GM18951 (cell line): ENCODE measurements around the gene NT5C3B.

Experiments
- POLR2A ChIP-seq: IDR thresholded peaks from 4 replicates; pipeline ENCODE4 v1.6.1; 2011; ENCODE audit warnings: mild to moderate bottlenecking; ENCODE audit not compliant: insufficient read length, insufficient read depth; ENCODE audit errors: extremely low read depth
- in situ Hi-C: fragments of 300-500 bp; cut with MboI; formaldehyde crosslinking; loops from one replicate; pipeline ENCODE4 v1.12.0; 2022; ENCODE audit warnings: low sequenced_read_pairs, mixed read lengths, inconsistent platforms; ENCODE audit not compliant: unreplicated experiment

Gene NT5C3B

DNA sequence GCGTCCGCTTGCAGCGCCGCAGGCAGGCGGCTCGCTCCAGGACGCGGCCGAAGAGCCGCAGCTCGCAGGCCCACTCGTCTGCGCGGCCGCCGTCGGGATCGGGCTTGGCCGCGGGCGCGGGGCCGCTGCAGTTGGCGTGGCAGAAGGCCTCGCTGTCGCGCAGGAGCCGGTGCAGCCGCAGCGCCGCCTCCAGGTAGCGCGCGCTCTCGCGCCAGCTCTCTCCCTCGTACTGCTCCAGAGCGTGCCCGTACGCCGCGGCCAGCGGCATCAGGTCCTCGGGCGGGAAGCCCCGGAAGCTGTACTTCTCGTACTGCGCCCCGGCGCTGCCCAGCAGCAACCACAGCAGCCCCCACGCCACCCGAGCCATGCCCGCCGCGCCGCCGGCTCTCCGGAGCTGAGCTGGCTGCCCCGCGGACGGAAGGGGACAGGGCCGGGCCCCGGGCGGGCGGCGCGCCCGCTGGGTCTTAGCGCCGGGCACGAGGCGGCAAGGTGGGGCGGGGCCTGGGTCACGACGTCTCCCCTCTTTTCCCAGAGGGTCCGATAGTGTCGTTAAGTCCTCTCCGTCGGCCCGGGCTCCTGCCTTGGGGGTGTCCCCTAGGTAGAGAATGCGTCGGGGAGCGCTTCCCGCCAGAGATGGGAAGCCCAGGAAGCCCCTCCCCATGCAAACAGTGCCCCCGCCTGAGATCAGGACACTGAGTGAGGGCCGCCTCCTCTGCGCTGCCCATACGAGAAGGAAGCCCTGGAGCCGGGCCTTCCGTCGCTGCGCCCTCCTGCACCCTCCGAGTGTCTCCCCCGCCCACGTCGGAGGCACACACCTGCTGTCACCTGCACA is 24.3 kb downstream of the NT5C3B start, which contains the start of gene P3H4:
TSS of gene P3H4 (minus strand) at position 401 of the 832 bp plus-strand sequence. CDS start at position 367, 34 bp downstream.
- in situ Hi-C loops = no loop called here
- TF ChIP-seq POLR2A = no peak

- in situ Hi-C loops = no loop called here
These were observed 25.1 kb downstream of the NT5C3B start for GRCh38 chr17:41810659-41811548.

GRCh38 chr17:41806685-41807445 is 29.2 kb downstream of the NT5C3B start:
- TF ChIP-seq POLR2A = no peak
- in situ Hi-C loops = loop anchor here (5.0 kb wide), 1 partner anchor 70 kb away; no protein-coding TSS in a partner anchor

More at GRCh38 chr17:41810659-41811548, 25.1 kb downstream of the NT5C3B start:
- TF ChIP-seq POLR2A = no peak

GRCh38 chr17:41803049-41804020 is 32.7 kb downstream of the NT5C3B start:
- TF ChIP-seq POLR2A = no peak
- in situ Hi-C loops = no loop called here

GRCh38 chr17:41801374-41802271 is 34.4 kb downstream of the NT5C3B start:
- in situ Hi-C loops = no loop called here
- TF ChIP-seq POLR2A = no peak

GRCh38 chr17:41800601-41801373 is 35.2 kb downstream of the NT5C3B start:
- no peak for TF ChIP-seq POLR2A
- in situ Hi-C loops = no loop called here

DNA sequence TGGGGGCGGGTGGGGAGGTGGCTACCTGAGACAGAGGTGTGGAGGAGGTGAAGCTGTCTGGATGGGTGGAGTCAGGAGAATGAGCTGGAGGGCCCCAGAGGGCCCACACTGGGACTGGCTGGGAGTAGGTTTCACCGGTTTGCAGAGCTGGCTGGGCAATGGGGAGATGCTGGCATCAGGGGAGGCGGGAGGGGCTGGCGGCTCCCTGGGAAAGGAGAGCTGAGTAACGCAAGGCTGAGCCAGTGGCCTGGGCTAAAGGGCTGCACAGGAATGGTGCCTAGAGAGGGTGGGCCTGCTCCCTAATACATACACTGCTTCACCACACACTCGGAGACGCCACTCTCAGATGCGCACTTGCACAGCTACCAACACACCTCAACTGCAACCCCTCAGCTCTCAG is 36.7 kb downstream of the NT5C3B start:
- TF ChIP-seq POLR2A = no peak
- in situ Hi-C loops = no loop called here

GRCh38 chr17:41797377-41797776 is 38.7 kb downstream of the NT5C3B start:
- in situ Hi-C loops = no loop called here
- no peak for TF ChIP-seq POLR2A

DNA sequence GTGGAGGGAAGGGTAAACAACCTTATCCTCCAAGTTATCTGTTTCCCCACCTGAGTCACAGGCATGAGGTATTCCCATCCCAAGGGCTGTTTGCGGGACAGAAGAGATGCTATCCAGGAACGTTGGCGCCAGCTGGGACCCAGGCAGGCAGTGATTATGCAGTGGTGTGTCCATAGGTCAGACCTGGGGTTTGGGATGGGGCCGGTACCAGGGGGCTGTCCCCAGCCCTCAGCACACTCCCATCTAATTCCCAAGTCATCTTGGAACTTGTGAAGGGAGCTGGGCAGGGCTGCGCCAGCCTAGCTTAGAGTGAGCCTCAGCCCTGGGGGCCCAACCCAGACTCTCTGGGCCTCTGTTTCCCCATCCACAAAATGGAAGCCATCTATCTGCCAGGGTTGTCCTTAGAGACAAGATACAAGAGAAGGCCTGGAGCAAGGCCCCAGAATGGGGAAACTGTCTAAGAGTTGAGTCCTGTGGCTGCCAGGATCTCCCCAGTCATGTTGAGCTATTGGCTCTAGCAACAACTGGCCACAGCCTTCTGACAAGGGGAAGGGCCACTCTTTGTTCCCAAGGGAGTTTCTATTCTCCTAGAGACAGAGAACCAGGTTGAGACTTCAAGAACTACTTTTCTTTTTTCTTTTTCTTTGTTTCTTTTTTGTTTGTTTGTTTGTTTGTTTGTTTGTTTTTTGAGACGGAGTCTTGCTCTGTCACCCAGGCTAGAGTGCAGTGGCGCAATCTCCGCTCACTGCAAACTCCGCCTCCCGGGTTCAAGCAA is 39.7 kb downstream of the NT5C3B start:
- in situ Hi-C loops = no loop called here

More for the DNA sequence above, 39.7 kb downstream of the NT5C3B start:
- no peak for TF ChIP-seq POLR2A
